ENCODE measurements around the gene CHST1.

The CHST1 gene

GRCh38 chr11:45622283-45622682 is 43.1 kb downstream of the CHST1 start:
- H3K36me3 ChIP-seq (ENCODE audit: insufficient read depth, low read length) = no peaks in the 10 kb centered on the region
- H3K79me2 ChIP-seq (ENCODE audit: insufficient read depth, low read length) = no peaks in the 10 kb centered on the region
- no peak overlapping the region for H3K9ac ChIP-seq (ENCODE audit: low read length)
- TF ChIP-seq EZH2 (IDR thresholded peaks at IDR 0.05; ENCODE audit: borderline replicate concordance, low read length) (no peak), CTCF (IDR thresholded peaks at IDR 0.05; ENCODE audit: low read length) (no peak)
- H3F3A ChIP-seq (ENCODE audit: insufficient read depth, low read length) = no peaks in the 10 kb centered on the region
- no peaks in the 10 kb centered on the region for H3K9me2 ChIP-seq (ENCODE audit: low read depth, low read length)
- no peak overlapping the region for H3K4me2 ChIP-seq (ENCODE audit: low read length)
- no peak overlapping the region for H3K27ac ChIP-seq (ENCODE audit: low read depth, low read length, poor library complexity, severe bottlenecking)
- H3K9me3 ChIP-seq (ENCODE audit: low read length) = peaks cover 3% of the 10 kb centered on the region; the same call in 1 of the 2 replicates
- H4K20me1 ChIP-seq (ENCODE audit: insufficient read depth, low read length) = no peaks in the 10 kb centered on the region
- no peaks in the 10 kb centered on the region; the same call in 1 of the 2 replicates for H3K27me3 ChIP-seq (ENCODE audit: insufficient read depth, low read length)
- H2AFZ ChIP-seq (ENCODE audit: low read length) = no peak overlapping the region
- H3K4me3 ChIP-seq (ENCODE audit: low read depth, low read length, poor library complexity, severe bottlenecking) = no peak overlapping the region
- no peaks in the 10 kb centered on the region for H3K4me1 ChIP-seq (ENCODE audit: insufficient read depth, low read length, severe bottlenecking)

DNA sequence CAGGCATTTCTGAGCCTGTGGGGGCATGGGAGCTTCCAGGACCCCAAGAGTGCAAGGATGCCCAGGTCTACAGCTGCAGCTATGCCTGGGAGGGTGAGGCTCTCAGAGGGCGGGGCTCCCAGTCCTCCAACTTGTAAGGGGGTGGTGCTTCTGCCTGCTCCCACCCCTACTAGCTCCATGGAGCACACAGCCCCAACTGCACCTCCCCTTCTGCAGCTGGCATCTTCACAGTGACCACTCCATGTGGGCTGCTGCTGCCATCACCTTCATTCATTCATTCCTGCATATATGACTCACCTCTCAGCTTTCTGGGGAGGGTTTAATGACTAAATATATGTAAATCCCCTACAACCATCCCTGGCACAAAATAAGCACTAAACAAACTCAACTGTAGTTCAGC is 43.8 kb downstream of the CHST1 start:
- Histone ChIP-seq H3K9ac (ENCODE audit: low read length) (no peak overlapping the region), H3K9me2 (ENCODE audit: low read depth, low read length) (no peaks in the 10 kb centered on the region), H3K4me2 (ENCODE audit: low read length) (no peak overlapping the region), H3K27ac (ENCODE audit: low read depth, low read length, poor library complexity, severe bottlenecking) (no peak overlapping the region), H3K4me1 (ENCODE audit: insufficient read depth, low read length, severe bottlenecking) (no peaks in the 10 kb centered on the region), H2AFZ (ENCODE audit: low read length) (no peak overlapping the region), H3K36me3 (ENCODE audit: insufficient read depth, low read length) (no peaks in the 10 kb centered on the region), H3K27me3 (ENCODE audit: insufficient read depth, low read length) (no peaks in the 10 kb centered on the region; the same call in 1 of the 2 replicates), H3K9me3 (ENCODE audit: low read length) (peaks cover 3% of the 10 kb centered on the region; the same call in 1 of the 2 replicates), H3K4me3 (ENCODE audit: low read depth, low read length, poor library complexity, severe bottlenecking) (no peak overlapping the region), H3K79me2 (ENCODE audit: insufficient read depth, low read length) (no peaks in the 10 kb centered on the region), H4K20me1 (ENCODE audit: insufficient read depth, low read length) (no peaks in the 10 kb centered on the region), H3F3A (ENCODE audit: insufficient read depth, low read length) (no peaks in the 10 kb centered on the region)
- no peak for TF ChIP-seq CTCF (IDR thresholded peaks at IDR 0.05; ENCODE audit: low read length)
- no peak for TF ChIP-seq EZH2 (IDR thresholded peaks at IDR 0.05; ENCODE audit: borderline replicate concordance, low read length)

- Histone ChIP-seq H3K27ac (ENCODE audit: low read depth, low read length, poor library complexity, severe bottlenecking) (no peak overlapping the region), H3K36me3 (ENCODE audit: insufficient read depth, low read length) (no peaks in the 10 kb centered on the region), H3K27me3 (ENCODE audit: insufficient read depth, low read length) (no peaks in the 10 kb centered on the region; the same call in 1 of the 2 replicates), H3K9me2 (ENCODE audit: low read depth, low read length) (no peaks in the 10 kb centered on the region), H2AFZ (ENCODE audit: low read length) (no peak overlapping the region), H3K79me2 (ENCODE audit: insufficient read depth, low read length) (no peaks in the 10 kb centered on the region), H4K20me1 (ENCODE audit: insufficient read depth, low read length) (no peaks in the 10 kb centered on the region), H3K4me3 (ENCODE audit: low read depth, low read length, poor library complexity, severe bottlenecking) (no peak overlapping the region), H3K9me3 (ENCODE audit: low read length) (peaks cover 3% of the 10 kb centered on the region; the same call in 1 of the 2 replicates), H3K4me2 (ENCODE audit: low read length) (no peak overlapping the region), H3K4me1 (ENCODE audit: insufficient read depth, low read length, severe bottlenecking) (no peaks in the 10 kb centered on the region), H3F3A (ENCODE audit: insufficient read depth, low read length) (no peaks in the 10 kb centered on the region), H3K9ac (ENCODE audit: low read length) (no peak overlapping the region)
- TF ChIP-seq CTCF (IDR thresholded peaks at IDR 0.05; ENCODE audit: low read length) (no peak), EZH2 (IDR thresholded peaks at IDR 0.05; ENCODE audit: borderline replicate concordance, low read length) (no peak)
Observed at GRCh38 chr11:45620243-45620642, 45.2 kb downstream of the CHST1 start.

All from OCI-LY1 (cell line).